Measurements from ENCODE around the gene PTPRJ. TPM values are rescaled to one million over a fixed set of nuclear protein-coding genes. Genes with fewer than 3 reads are reported as not detected.

The PTPRJ gene
- total RNA-seq, 1 donor from 2014 or later = 40.0 TPM

GRCh38 chr11:48111891-48112290, 131.5 kb downstream of the PTPRJ start:
- peak in 1 of 2 donors; percentile 48 for ATAC-seq
- H3K36me3 ChIP-seq = peaks cover 6% of the 10 kb centered on the region
- intact Hi-C loops (cut with DNase I) = loop anchor here (10.0 kb wide), 1 partner anchor 177 kb away; no protein-coding TSS in a partner anchor
- H3K27ac ChIP-seq = no peak overlapping the region
- H3K9me3 ChIP-seq = peaks cover 11% of the 10 kb centered on the region
- no peak for DNase-seq
- TF ChIP-seq CTCF (IDR thresholded peaks at IDR 0.05) = no peak
- no peaks in the 10 kb centered on the region for H3K27me3 ChIP-seq (ENCODE audit: low read depth)
- H3K4me1 ChIP-seq = peaks cover 30% of the 10 kb centered on the region
- no peak overlapping the region for H3K4me3 ChIP-seq

GRCh38 chr11:48114740-48115139, 134.4 kb downstream of the PTPRJ start:
- TF ChIP-seq CTCF (IDR thresholded peaks at IDR 0.05) = no peak
- Histone ChIP-seq H3K9me3 (peaks cover 11% of the 10 kb centered on the region), H3K4me1 (peaks cover 7% of the 10 kb centered on the region), H3K27ac (no peak overlapping the region), H3K4me3 (no peak overlapping the region), H3K27me3 (ENCODE audit: low read depth) (no peaks in the 10 kb centered on the region), H3K36me3 (peaks cover 6% of the 10 kb centered on the region)
- DNase-seq = no peak
- intact Hi-C loops (cut with DNase I) = loop anchor here (10.0 kb wide), 1 partner anchor 180 kb away; no protein-coding TSS in a partner anchor
- no peak for ATAC-seq

DNA sequence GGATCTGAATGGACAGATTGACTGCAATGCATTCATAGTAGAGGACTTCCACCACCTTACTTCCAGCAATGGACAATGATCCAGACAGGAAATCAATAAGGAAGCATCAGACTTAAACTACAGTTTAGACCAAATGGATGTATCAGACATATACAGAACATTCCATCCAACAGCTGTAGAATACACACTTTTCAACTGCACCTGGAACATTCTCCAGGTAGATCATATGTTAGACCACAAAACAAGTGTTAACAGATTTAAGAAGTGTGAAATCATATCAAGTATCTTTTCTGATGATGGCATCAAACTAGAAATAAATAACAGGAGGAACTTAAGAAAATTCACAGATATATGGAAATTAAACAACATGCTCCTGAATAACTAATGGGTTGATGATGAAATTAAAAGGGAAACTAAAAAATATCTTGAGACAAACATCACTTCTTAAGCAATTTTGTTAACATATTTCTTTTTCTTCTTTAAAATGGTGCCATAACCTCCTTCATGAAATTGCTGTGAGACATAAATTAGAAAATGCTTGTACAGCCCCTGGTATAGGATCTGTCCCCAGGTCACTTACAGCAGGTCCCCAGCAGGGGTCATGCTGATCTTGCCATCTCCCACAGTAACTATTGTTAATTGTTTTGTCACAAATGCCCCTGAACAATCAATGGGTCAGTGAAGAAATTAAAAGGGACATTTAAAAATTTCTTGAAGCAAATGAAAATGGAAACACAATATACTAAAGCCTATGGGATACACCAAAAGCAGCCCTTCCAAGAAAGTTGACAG, 136.3 kb downstream of the PTPRJ start:
- Histone ChIP-seq H3K9me3 (peaks cover 11% of the 10 kb centered on the region), H3K4me1 (no peaks in the 10 kb centered on the region), H3K27me3 (ENCODE audit: low read depth) (no peaks in the 10 kb centered on the region), H3K4me3 (no peak overlapping the region), H3K36me3 (peaks cover 18% of the 10 kb centered on the region), H3K27ac (no peak overlapping the region)
- intact Hi-C loops (cut with DNase I) = loop anchor here (10.0 kb wide), 1 partner anchor 182 kb away; no protein-coding TSS in a partner anchor
- DNase-seq (no peak), ATAC-seq (no peak)
- peak; percentile 28 for TF ChIP-seq CTCF (IDR thresholded peaks at IDR 0.05)

GRCh38 chr11:48122246-48122645, 141.9 kb downstream of the PTPRJ start:
- no peak for DNase-seq
- intact Hi-C loops (cut with DNase I) = no loop called here

DNA sequence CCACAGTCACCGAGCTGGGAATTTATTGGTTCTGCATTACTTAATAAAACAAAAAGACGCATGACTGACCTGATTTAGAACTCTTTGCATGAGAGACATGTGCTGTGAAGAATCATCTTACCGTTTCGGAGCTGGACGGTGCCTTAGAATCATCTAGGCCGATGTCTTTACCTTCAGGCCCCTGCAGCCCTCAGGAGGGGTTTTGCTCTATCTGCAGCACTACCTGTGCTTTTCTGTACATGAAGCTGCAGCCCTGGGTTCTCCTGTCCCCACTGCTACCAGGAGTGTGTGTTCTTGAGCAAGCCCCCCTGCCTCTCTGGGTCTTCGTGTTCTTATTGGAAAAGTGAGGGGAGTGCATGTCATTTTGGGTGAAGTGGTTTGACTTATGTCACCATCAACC, 142.3 kb downstream of the PTPRJ start:
- ATAC-seq (no peak), DNase-seq (no peak)
- H3K4me3 ChIP-seq = no peak overlapping the region
- intact Hi-C loops (cut with DNase I) = no loop called here
- peaks cover 59% of the 10 kb centered on the region for H3K36me3 ChIP-seq
- H3K27me3 ChIP-seq (ENCODE audit: low read depth) = no peaks in the 10 kb centered on the region
- no peak overlapping the region for H3K27ac ChIP-seq
- TF ChIP-seq CTCF (IDR thresholded peaks at IDR 0.05) = no peak
- H3K9me3 ChIP-seq = no peaks in the 10 kb centered on the region
- no peaks in the 10 kb centered on the region for H3K4me1 ChIP-seq

More at GRCh38 chr11:48122246-48122645, 141.9 kb downstream of the PTPRJ start:
- no peaks in the 10 kb centered on the region for H3K9me3 ChIP-seq
- H3K4me1 ChIP-seq = no peaks in the 10 kb centered on the region
- no peak overlapping the region for H3K27ac ChIP-seq
- H3K4me3 ChIP-seq = no peak overlapping the region
- no peak for TF ChIP-seq CTCF (IDR thresholded peaks at IDR 0.05)
- peaks cover 55% of the 10 kb centered on the region for H3K36me3 ChIP-seq
- no peak for ATAC-seq
- H3K27me3 ChIP-seq (ENCODE audit: low read depth) = no peaks in the 10 kb centered on the region
